ENCODE data around the gene VASH1. TPM values are rescaled to one million over a fixed set of nuclear protein-coding genes. Genes with fewer than 3 reads are reported as not detected.
A peak's percentile ranks its signal among the peaks of the same experiment; 100 is the strongest.

Gene VASH1
- total and polyA plus RNA-seq, 2 of the 13 experiments (the other 11 are each of a cell fraction or from before 2014, with no cell fraction given), result 0.11 to 0.24 TPM

DNA sequence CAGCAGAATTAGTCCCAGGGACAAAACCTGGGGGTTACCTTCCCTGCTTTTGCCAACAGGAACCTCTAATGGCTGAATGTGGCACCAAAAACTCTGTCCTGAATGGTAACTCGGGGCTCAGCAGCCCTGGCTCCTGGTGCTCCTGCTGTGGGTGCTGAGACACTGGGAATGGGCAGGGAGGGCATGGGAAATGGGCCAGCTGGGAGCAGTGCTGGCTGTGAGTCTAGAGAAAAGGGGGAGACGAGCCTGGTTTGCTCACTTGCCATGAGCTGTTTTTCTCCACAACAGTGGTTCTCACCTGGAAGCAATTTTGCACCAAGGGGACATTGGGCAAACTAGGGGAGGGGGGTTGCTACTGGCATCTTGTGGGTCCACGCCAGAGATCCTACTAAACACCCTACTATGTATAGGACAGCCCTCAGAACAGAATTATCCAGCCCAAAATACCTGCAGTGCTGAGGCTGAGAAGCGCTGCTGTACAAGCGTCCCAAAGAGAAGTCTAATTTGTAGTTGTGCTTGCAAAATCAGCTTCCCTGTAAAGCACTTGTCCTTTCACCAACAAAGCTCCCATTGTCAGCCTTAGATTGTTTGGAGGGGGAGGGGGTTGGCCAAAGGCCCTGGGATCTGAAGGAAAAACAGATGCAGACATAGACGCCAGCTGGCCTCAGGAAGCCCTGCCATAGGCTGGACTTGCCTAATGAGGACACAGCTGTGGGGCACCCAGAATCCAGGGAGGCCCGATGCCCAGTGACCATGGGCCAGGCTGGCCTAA lies 68.6 kb downstream of the VASH1 start (continued):
- TF ChIP-seq, protein P1, sequence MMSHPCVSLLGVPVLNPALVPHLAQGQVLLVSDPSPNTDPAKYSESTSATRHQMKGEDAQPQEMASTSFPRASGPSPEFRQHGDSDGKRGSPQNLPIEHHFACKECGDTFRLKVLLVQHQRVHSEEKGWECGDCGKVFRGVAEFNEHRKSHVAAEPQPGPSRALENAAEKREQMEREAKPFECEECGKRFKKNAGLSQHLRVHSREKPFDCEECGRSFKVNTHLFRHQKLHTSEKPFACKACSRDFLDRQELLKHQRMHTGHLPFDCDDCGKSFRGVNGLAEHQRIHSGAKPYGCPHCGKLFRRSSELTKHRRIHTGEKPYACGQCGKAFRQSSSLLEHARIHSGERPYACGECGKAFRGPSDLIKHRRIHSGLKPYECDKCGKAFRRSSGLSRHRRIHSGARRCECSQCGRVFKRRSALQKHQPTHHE (CRISPR knock-in tag; IDR thresholded peaks at IDR 0.05; ENCODE audit: borderline replicate concordance), result no peak
- TF ChIP-seq, protein P2, sequence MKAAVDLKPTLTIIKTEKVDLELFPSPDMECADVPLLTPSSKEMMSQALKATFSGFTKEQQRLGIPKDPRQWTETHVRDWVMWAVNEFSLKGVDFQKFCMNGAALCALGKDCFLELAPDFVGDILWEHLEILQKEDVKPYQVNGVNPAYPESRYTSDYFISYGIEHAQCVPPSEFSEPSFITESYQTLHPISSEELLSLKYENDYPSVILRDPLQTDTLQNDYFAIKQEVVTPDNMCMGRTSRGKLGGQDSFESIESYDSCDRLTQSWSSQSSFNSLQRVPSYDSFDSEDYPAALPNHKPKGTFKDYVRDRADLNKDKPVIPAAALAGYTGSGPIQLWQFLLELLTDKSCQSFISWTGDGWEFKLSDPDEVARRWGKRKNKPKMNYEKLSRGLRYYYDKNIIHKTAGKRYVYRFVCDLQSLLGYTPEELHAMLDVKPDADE (CRISPR knock-in tag; IDR thresholded peaks at IDR 0.05), result no peak
- TF ChIP-seq PTBP1 (IDR thresholded peaks at IDR 0.05; ENCODE audit: low read depth, low read length, poor library complexity, severe bottlenecking) (no peak), TBP (CRISPR knock-in tag; IDR thresholded peaks at IDR 0.05) (no peak), RXRA (CRISPR knock-in tag; IDR thresholded peaks at IDR 0.05) (peak; percentile 42; the same call in 1 of the 2 replicates), JUND (CRISPR knock-in tag; IDR thresholded peaks at IDR 0.05) (no peak), CEBPG (CRISPR knock-in tag; IDR thresholded peaks at IDR 0.05) (peak; percentile 56), KDM6A (CRISPR knock-in tag; IDR thresholded peaks at IDR 0.05; ENCODE audit: low read depth) (no peak), CC2D1A (CRISPR knock-in tag; IDR thresholded peaks at IDR 0.05) (no peak), ZEB1 (IDR thresholded peaks at IDR 0.05; ENCODE audit: insufficient replicate concordance, low read depth) (no peak), ZNF160 (CRISPR knock-in tag; IDR thresholded peaks at IDR 0.05) (no peak), GFI1 (CRISPR knock-in tag; IDR thresholded peaks at IDR 0.05; ENCODE audit: borderline replicate concordance) (no peak), SCMH1 (CRISPR knock-in tag; IDR thresholded peaks at IDR 0.05; ENCODE audit: borderline replicate concordance) (no peak), SMAD3 (CRISPR knock-in tag; IDR thresholded peaks at IDR 0.05) (no peak)
- TF ChIP-seq, protein P3, sequence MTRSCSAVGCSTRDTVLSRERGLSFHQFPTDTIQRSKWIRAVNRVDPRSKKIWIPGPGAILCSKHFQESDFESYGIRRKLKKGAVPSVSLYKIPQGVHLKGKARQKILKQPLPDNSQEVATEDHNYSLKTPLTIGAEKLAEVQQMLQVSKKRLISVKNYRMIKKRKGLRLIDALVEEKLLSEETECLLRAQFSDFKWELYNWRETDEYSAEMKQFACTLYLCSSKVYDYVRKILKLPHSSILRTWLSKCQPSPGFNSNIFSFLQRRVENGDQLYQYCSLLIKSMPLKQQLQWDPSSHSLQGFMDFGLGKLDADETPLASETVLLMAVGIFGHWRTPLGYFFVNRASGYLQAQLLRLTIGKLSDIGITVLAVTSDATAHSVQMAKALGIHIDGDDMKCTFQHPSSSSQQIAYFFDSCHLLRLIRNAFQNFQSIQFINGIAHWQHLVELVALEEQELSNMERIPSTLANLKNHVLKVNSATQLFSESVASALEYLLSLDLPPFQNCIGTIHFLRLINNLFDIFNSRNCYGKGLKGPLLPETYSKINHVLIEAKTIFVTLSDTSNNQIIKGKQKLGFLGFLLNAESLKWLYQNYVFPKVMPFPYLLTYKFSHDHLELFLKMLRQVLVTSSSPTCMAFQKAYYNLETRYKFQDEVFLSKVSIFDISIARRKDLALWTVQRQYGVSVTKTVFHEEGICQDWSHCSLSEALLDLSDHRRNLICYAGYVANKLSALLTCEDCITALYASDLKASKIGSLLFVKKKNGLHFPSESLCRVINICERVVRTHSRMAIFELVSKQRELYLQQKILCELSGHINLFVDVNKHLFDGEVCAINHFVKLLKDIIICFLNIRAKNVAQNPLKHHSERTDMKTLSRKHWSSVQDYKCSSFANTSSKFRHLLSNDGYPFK (CRISPR knock-in tag; IDR thresholded peaks at IDR 0.05; ENCODE audit: borderline replicate concordance), result no peak
- TF ChIP-seq, protein P4, sequence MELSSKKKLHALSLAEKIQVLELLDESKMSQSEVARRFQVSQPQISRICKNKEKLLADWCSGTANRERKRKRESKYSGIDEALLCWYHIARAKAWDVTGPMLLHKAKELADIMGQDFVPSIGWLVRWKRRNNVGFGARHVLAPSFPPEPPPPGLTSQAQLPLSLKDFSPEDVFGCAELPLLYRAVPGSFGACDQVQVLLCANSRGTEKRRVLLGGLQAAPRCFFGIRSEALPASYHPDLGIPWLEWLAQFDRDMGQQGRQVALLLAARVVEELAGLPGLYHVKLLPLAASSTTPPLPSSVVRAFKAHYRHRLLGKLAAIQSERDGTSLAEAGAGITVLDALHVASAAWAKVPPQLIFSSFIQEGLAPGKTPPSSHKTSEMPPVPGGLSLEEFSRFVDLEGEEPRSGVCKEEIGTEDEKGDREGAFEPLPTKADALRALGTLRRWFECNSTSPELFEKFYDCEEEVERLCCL (CRISPR knock-in tag; IDR thresholded peaks at IDR 0.05; ENCODE audit: borderline replicate concordance), result no peak
- TF ChIP-seq, protein P5, sequence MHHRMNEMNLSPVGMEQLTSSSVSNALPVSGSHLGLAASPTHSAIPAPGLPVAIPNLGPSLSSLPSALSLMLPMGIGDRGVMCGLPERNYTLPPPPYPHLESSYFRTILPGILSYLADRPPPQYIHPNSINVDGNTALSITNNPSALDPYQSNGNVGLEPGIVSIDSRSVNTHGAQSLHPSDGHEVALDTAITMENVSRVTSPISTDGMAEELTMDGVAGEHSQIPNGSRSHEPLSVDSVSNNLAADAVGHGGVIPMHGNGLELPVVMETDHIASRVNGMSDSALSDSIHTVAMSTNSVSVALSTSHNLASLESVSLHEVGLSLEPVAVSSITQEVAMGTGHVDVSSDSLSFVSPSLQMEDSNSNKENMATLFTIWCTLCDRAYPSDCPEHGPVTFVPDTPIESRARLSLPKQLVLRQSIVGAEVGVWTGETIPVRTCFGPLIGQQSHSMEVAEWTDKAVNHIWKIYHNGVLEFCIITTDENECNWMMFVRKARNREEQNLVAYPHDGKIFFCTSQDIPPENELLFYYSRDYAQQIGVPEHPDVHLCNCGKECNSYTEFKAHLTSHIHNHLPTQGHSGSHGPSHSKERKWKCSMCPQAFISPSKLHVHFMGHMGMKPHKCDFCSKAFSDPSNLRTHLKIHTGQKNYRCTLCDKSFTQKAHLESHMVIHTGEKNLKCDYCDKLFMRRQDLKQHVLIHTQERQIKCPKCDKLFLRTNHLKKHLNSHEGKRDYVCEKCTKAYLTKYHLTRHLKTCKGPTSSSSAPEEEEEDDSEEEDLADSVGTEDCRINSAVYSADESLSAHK (CRISPR knock-in tag; IDR thresholded peaks at IDR 0.05; ENCODE audit: borderline replicate concordance), result no peak
